GM12878 (cell line): ENCODE data around the gene KRTAP20-1. TPM values are rescaled to one million over a fixed set of nuclear protein-coding genes. Genes with fewer than 3 reads are reported as not detected.

Source experiments
- ATAC-seq: fragments of 200-7000 bp; cut with Tn5 transposase; 3 replicates; pipeline ENCODE4 v1.9.1; 2020; ENCODE audit warnings: mild to moderate bottlenecking, moderate library complexity
- BruUV-seq: library from RNA; stranded (reverse); fragments of 400-500 nt; replicated peaks from 2 replicates; lab custom pipeline; 2021; lab: Mats Ljungman, UMichigan
- CTCF ChIA-PET: fragments of 300-600 bp; sonication (Branson Sonifier 250); formaldehyde crosslinking; extraction: SDS; loops from one replicate; lab custom pipeline; 2021; ENCODE audit warnings: inconsistent platforms; lab: Yijun Ruan, JAX
- POLR2A ChIA-PET: fragments of 350-600 bp; formaldehyde crosslinking; extraction: SDS; loops from one replicate; lab custom pipeline; 2021; ENCODE audit warnings: inconsistent platforms; lab: Charles Lee
- RAD21 ChIA-PET: fragments of 300-600 bp; sonication (Branson Sonifier 250); formaldehyde crosslinking; loops from one replicate; lab custom pipeline; 2023; ENCODE audit warnings: antibody characterized with exemption; ENCODE audit not compliant: unreplicated experiment; lab: Charles Lee
- SMC1A ChIA-PET: fragments of 300-600 bp; sonication (Branson Sonifier 250); formaldehyde crosslinking; loops from one replicate; lab custom pipeline; 2023; ENCODE audit not compliant: unreplicated experiment, uncharacterized antibody; lab: Charles Lee
- DNase-seq: peaks from one replicate; pipeline ENCODE4 v3.0.0-alpha.2; 2011; ENCODE audit warnings: low read depth, low spot score
- FAIRE-seq: peaks from 3 replicates; lab custom pipeline; 2011; peaks lifted over from hg19 to GRCh38; lab: Jason Lieb, UNC
- H2AFZ ChIP-seq: 2 replicates; pipeline ENCODE4 v1.6.0; 2011; ENCODE audit warnings: low read depth, low read length, control low read depth; ENCODE audit not compliant: control insufficient read depth
- H3K27ac ChIP-seq: 2 replicates; pipeline ENCODE4 v1.5.1; 2011; ENCODE audit warnings: control low read depth; ENCODE audit not compliant: control insufficient read depth, insufficient read depth
- H3K27me3 ChIP-seq, 2 experiments: replicated peaks in 1 of 2; 2 replicates each; pipeline versions ENCODE4 v1.6.0 to v1.6.1; 2011; ENCODE audit warnings: low read length in 1 of 2; ENCODE audit not compliant: control insufficient read depth in 2 of 2, insufficient read depth in 2 of 2
- H3K36me3 ChIP-seq, 2 experiments: 2 replicates each; pipeline ENCODE4 v1.5.1; 2011; ENCODE audit warnings: low read length in 1 of 2; ENCODE audit not compliant: control insufficient read depth in 2 of 2, insufficient read depth in 2 of 2
- H3K4me1 ChIP-seq: 2 replicates; pipeline ENCODE4 v1.6.1; 2011; ENCODE audit warnings: mild to moderate bottlenecking, low read length, moderate library complexity, mixed read lengths; ENCODE audit not compliant: control insufficient read depth, insufficient read depth
- H3K4me2 ChIP-seq: 2 replicates; pipeline ENCODE4 v1.6.0; 2011; ENCODE audit warnings: control low read depth; ENCODE audit not compliant: control insufficient read depth, insufficient read depth
- H3K4me3 ChIP-seq: fragments of 200-600 bp; sonication (generic); 2 replicates; pipeline ENCODE4 v1.5.1; 2016
- H3K79me2 ChIP-seq: 2 replicates; pipeline ENCODE4 v1.6.0; 2011; ENCODE audit warnings: low read length; ENCODE audit not compliant: control insufficient read depth, insufficient read depth
- H3K9ac ChIP-seq: 2 replicates; pipeline ENCODE4 v1.8.0; 2011; ENCODE audit warnings: low read length, control low read depth, mixed read lengths; ENCODE audit not compliant: control insufficient read depth, insufficient read depth
- H3K9me3 ChIP-seq: replicated peaks from 3 replicates; pipeline ENCODE4 v1.5.1; 2011; ENCODE audit warnings: mild to moderate bottlenecking, low read length; ENCODE audit not compliant: control insufficient read depth, insufficient read depth
- H4K20me1 ChIP-seq: 2 replicates; pipeline ENCODE4 v1.6.0; 2011; ENCODE audit not compliant: control insufficient read depth, insufficient read depth
- BHLHE40 ChIP-seq, 2 experiments: fragments of 450-650 bp in 1 of 2; IDR thresholded peaks; 2 replicates each; pipeline ENCODE4 v1.6.1; 2011 to 2017; ENCODE audit warnings: low read depth in 2 of 2, borderline replicate concordance in 1 of 2, improper control_type of control experiment in 1 of 2, low read length in 1 of 2, mild to moderate bottlenecking in 1 of 2
- CREB1 ChIP-seq: IDR thresholded peaks from 2 replicates; pipeline ENCODE4 v1.6.1; 2012; ENCODE audit warnings: low read depth, mild to moderate bottlenecking, inconsistent platforms
- CREM ChIP-seq: IDR thresholded peaks from 2 replicates; pipeline ENCODE4 v1.6.1; 2014; ENCODE audit warnings: antibody characterized with exemption, low read depth
- FOS ChIP-seq: IDR thresholded peaks from 3 replicates; pipeline ENCODE4 v1.6.1; 2011; ENCODE audit warnings: borderline replicate concordance; ENCODE audit not compliant: insufficient read length; ENCODE audit errors: extremely low read depth
- HDAC2 ChIP-seq: fragments of 200-600 bp; sonication (generic); IDR thresholded peaks from 2 replicates; pipeline ENCODE4 v1.6.1; 2017
- HDGF ChIP-seq: fragments of 450-650 bp; IDR thresholded peaks from 2 replicates; pipeline ENCODE4 v1.6.1; 2016; ENCODE audit warnings: antibody characterized with exemption
- NKRF ChIP-seq: fragments of 450-650 bp; conservative IDR thresholded peaks from 2 replicates; pipeline ENCODE4 v1.6.1; 2017; ENCODE audit warnings: mild to moderate bottlenecking, moderate library complexity
- NRF1 ChIP-seq: conservative IDR thresholded peaks from 2 replicates; pipeline ENCODE4 v1.6.1; 2011; ENCODE audit warnings: mild to moderate bottlenecking, low read depth, low read length, improper control_type of control experiment
- POLR2AphosphoS5 ChIP-seq: IDR thresholded peaks from 2 replicates; pipeline ENCODE4 v1.6.1; 2011; ENCODE audit warnings: mild to moderate bottlenecking, low read length, inconsistent platforms
- SKIL ChIP-seq: fragments of 450-650 bp; IDR thresholded peaks from 2 replicates; pipeline ENCODE4 v1.6.1; 2017; ENCODE audit warnings: mild to moderate bottlenecking, low read depth, inconsistent platforms; ENCODE audit not compliant: poor library complexity, severe bottlenecking
- SMAD1 ChIP-seq: fragments of 450-650 bp; IDR thresholded peaks from 2 replicates; pipeline ENCODE4 v1.6.1; 2018; ENCODE audit warnings: mild to moderate bottlenecking, low read depth; ENCODE audit not compliant: partially characterized antibody
- SP1 ChIP-seq: IDR thresholded peaks from one replicate; pipeline ENCODE4 v1.6.1; 2011; ENCODE audit warnings: low read depth, low read length
- SREBF1 ChIP-seq: IDR thresholded peaks from 2 replicates; pipeline ENCODE4 v1.6.1; 2012; ENCODE audit warnings: mild to moderate bottlenecking, low read length
- TCF12 ChIP-seq: IDR thresholded peaks from 2 replicates; pipeline ENCODE4 v1.6.1; 2011; ENCODE audit warnings: low read depth, mild to moderate bottlenecking, low read length
- USF1 ChIP-seq: IDR thresholded peaks from 2 replicates; pipeline ENCODE4 v1.6.1; 2011; ENCODE audit warnings: borderline replicate concordance, low read depth, mild to moderate bottlenecking, moderate library complexity, mixed read lengths, low read length; ENCODE audit not compliant: insufficient read depth; ENCODE audit errors: extremely low read length
- YBX1 ChIP-seq: fragments of 450-650 bp; IDR thresholded peaks from 2 replicates; pipeline ENCODE4 v1.6.1; 2016; ENCODE audit warnings: antibody characterized with exemption
- ZBTB4 ChIP-seq: fragments of 450-650 bp; formaldehyde crosslinking; IDR thresholded peaks from 2 replicates; pipeline ENCODE4 v1.4.0; 2022; ENCODE audit warnings: mild to moderate bottlenecking, moderate library complexity
- ZSCAN29 ChIP-seq: fragments of 450-650 bp; IDR thresholded peaks from 2 replicates; pipeline ENCODE4 v1.6.1; 2017; ENCODE audit warnings: mild to moderate bottlenecking, moderate library complexity
- in situ Hi-C: fragments of 300-500 bp; cut with MboI; formaldehyde crosslinking; loops from 9 replicates; pipeline ENCODE4 v1.14.3; 2018; ENCODE audit warnings: mixed read lengths
- intact Hi-C: fragments of 100-400 bp; cut with micrococcal nuclease; formaldehyde crosslinking; loops from one replicate; pipeline ENCODE4 v1.14.2; 2022; ENCODE audit not compliant: unreplicated experiment
- polyA plus RNA-seq, 11 experiments: library from polyadenylated mRNA; depleted of rRNA in 4 of 11; unstranded in 6 of 11; stranded (reverse) in 5 of 11; fragments of >200 nt; fragmentation: Nextera tagmentation in 4 of 11; fragmentation: Illumina TruSeq in 1 of 11; extraction: Ambion mirVana in 4 of 11; extraction: Trizol in 1 of 11; gene quantifications; 1 replicate in 1 of 11; 2 replicates in 10 of 11; pipeline versions ENCODE4 v1.2.1 to v1.2.3, GENCODE V29; 2011 to 2016; ENCODE audit warnings: inconsistent platforms in 2 of 11, missing spikeins in 2 of 11, low read depth in 1 of 11
- total RNA-seq, 4 experiments: library from RNA; depleted of rRNA in 3 of 4; stranded (reverse); fragments of >200 nt in 3 of 4; fragmentation: Illumina TruSeq in 1 of 4; extraction: Trizol in 1 of 4; gene quantifications; 2 replicates each; pipeline versions ENCODE4 v1.2.1 to v1.2.3, GENCODE V29; 2013 to 2021

Gene KRTAP20-1
- total and polyA plus RNA-seq, 10 of the 15 experiments (the other 5 are each of a cell fraction or from before 2014, with no cell fraction given), result not detected

GRCh38 chr21:30567617-30568016, 48.6 kb upstream of the KRTAP20-1 start:
- ChIA-PET RAD21 (no interaction called here), CTCF (no interaction called here), POLR2A (no interaction called here), SMC1A (no interaction called here)
- no peaks in the 10 kb centered on the region; the same call in 2 of the 3 replicates for H3K9me3 ChIP-seq
- DNase-seq (no peak), ATAC-seq (no peak), FAIRE-seq (no peak)
- H4K20me1 ChIP-seq, result no peaks in the 10 kb centered on the region
- no peaks in the 10 kb centered on the region for H3K79me2 ChIP-seq
- in situ Hi-C loops (no loop called here), intact Hi-C loops (no loop called here)
- no peaks in the 10 kb centered on the region for H3K36me3 ChIP-seq
- H3K4me2 ChIP-seq, result no peak overlapping the region
- H3K9ac ChIP-seq, result no peak overlapping the region
- H3K27me3 ChIP-seq, result no peaks in the 10 kb centered on the region
- BruUV-seq, result no TSS peak
- no peak overlapping the region for H2AFZ ChIP-seq
- H3K4me3 ChIP-seq, result no peak overlapping the region
- no peak for TF ChIP-seq POLR2AphosphoS5
- no peak for TF ChIP-seq FOS
- no peak for TF ChIP-seq HDGF
- TF ChIP-seq SP1, result no peak
- TF ChIP-seq SMAD1, result no peak
- TF ChIP-seq BHLHE40 (IDR thresholded peaks at IDR 0.05; ENCODE audit: borderline replicate concordance in 1 of 2, low read depth in 2 of 2, low read length in 1 of 2), result no peak
- no peak for TF ChIP-seq HDAC2
- no peak for TF ChIP-seq CREB1
- TF ChIP-seq TCF12, result no peak
- TF ChIP-seq ZBTB4, result no peak
- TF ChIP-seq NRF1, result no peak
- TF ChIP-seq YBX1, result no peak
- TF ChIP-seq ZSCAN29, result no peak
- TF ChIP-seq USF1, result no peak
- no peak for TF ChIP-seq CREM
- TF ChIP-seq SREBF1, result no peak
- TF ChIP-seq NKRF, result no peak
- TF ChIP-seq SKIL, result no peak
- no peak overlapping the region for H3K27ac ChIP-seq
- H3K4me1 ChIP-seq, result no peaks in the 10 kb centered on the region
